ENCODE results near the gene HUWE1.

The HUWE1 gene

GRCh38 chrX:53622431-53622830 lies 64.1 kb downstream of the HUWE1 start:
- no peak for FAIRE-seq

GRCh38 chrX:53621418-53621986 lies 65.0 kb downstream of the HUWE1 start:
- DNase-seq (ENCODE audit: low spot score): no peak
- no peak for FAIRE-seq

More at GRCh38 chrX:53622431-53622830, 64.1 kb downstream of the HUWE1 start:
- no peak for DNase-seq (ENCODE audit: low spot score)

GRCh38 chrX:53616946-53617345 lies 69.6 kb downstream of the HUWE1 start:
- DNase-seq (ENCODE audit: low spot score) (no peak), FAIRE-seq (no peak)

- FAIRE-seq (no peak), DNase-seq (ENCODE audit: low spot score) (no peak)
Observed at GRCh38 chrX:53606456-53606855, 80.1 kb downstream of the HUWE1 start.

GRCh38 chrX:53605004-53605403 lies 81.5 kb downstream of the HUWE1 start:
- no peak for DNase-seq (ENCODE audit: low spot score)
- no peak for FAIRE-seq

DNA sequence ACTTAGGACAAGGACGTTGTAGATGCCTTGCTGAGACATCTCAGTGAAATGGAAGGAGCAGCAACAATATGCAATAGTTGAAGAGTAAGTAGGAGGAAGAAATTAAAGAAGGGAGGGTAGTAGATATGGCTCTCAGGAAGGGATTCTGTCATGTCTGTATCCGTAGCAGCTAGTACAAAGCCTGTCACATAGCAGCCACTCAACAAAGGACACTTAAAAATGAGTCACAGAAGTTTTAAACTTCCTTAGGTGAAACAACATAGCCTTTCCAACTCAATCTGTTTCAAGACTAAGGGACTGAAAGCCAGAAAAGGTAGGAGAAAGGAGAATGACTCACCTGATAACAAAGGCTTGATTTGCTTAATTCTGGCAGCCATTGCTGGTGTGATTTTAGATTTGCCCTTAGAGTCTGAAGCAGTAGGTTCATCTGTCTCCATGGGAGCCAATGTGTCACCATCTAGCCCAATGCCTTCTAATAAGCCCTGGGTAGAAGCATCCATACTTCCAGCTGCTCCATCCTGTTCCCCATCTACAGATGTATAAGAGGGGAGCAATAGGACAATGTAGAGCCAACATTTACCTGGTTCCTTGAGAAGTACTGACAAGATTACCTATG lies 86.6 kb downstream of the HUWE1 start:
- FAIRE-seq: no peak
- DNase-seq (ENCODE audit: low spot score): no peak

DNA sequence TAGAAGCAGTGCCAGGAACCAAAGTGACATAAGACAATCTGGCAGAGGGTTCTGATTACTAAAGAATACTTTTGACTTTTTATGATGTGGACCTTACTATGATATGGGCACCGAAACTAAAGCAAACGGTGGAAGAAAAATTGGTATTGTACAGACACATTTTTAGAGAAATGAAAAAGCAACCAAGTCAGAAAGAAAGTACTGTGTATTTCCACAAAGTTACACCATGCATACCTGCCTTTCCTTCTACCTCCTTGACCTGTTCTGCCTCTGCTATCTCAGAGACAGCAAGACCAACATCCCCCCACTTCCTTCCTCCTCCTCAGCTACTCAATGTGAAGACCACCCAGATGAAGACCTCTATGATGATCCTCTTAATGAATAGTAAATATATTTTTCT lies 88.3 kb downstream of the HUWE1 start:
- DNase-seq (ENCODE audit: low spot score) (no peak), FAIRE-seq (no peak)

DNA sequence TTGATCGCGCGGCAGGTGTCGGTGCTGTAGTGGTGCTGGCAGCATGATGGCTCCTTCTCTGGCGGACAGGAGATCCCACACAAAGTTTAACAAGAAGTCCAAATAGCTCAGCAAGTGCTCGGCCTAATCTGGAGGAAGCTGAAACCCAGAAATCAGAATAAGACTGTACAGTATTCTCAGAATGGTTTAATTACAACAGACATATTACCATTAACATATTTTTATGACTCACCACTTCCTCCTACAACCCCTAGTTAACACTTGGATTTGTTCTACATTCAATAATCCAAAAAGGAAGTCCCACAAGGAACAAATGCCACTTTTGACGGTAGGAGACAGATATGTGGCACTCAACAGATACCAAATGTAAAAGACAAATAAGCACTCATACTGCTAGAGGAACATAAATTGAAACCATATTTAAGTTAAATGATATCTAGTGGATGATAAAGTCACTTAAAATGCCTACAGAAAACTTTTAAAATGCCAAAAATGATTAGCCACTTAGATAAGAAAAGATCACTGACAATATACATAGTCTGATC lies 91.2 kb downstream of the HUWE1 start:
- FAIRE-seq (no peak), DNase-seq (ENCODE audit: low spot score) (no peak)

GRCh38 chrX:53594354-53594753 lies 92.2 kb downstream of the HUWE1 start:
- no peak for FAIRE-seq
- no peak for DNase-seq (ENCODE audit: low spot score)

GRCh38 chrX:53587795-53588420 lies 98.6 kb downstream of the HUWE1 start:
- DNase-seq (ENCODE audit: low spot score): no peak
- no peak for FAIRE-seq

- DNase-seq (ENCODE audit: low spot score) (no peak), FAIRE-seq (no peak)
Observed at GRCh38 chrX:53584891-53585290, 101.6 kb downstream of the HUWE1 start.

- FAIRE-seq: no peak
- DNase-seq (ENCODE audit: low spot score): no peak
Observed at GRCh38 chrX:53583571-53583970, 102.9 kb downstream of the HUWE1 start.

GRCh38 chrX:53580742-53581504 lies 105.6 kb downstream of the HUWE1 start:
- no peak for DNase-seq (ENCODE audit: low spot score)
- no peak for FAIRE-seq

GRCh38 chrX:53571494-53571893 lies 115.0 kb downstream of the HUWE1 start:
- FAIRE-seq: no peak
- no peak for DNase-seq (ENCODE audit: low spot score)

DNA sequence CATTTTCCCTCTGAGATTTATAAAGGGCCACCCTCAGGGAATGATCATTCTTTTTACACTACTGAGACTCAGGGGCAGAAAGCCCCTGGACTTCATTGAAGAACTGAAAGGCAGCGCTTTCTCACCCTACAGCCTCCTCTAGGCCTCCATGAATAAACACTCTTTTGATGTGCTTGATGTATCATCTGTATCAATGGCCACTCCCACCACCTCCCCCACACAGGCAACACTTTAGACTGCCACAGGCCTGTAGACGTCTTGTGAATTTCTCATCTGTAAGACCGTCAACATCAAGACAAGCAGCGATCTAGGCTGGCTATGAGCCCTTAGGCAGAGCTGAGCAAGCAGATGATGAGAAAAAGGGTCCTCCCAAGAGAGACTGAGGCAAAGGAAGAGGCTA lies 123.2 kb downstream of the HUWE1 start:
- DNase-seq (ENCODE audit: low spot score) (no peak), FAIRE-seq (no peak)

DNA sequence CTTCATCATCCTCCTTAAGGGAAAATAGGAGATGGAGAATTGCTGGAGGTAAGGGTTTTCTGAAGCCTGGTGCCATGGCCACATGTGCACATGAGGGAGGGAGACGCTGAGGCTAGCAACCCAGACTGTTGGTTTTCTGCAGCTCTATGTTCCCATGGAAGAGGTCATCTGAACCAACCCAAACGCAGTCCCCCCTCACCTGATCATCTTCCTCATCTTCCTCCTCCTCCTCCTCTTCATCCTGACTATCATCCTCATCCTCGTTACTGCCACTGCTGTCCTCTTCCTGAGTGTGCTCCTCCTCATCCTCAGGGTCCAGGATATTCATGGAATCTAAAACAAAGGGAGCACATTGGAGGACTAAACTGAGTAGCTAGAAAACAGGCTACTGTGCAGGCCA lies 124.6 kb downstream of the HUWE1 start:
- DNase-seq (ENCODE audit: low spot score): no peak
- FAIRE-seq: no peak

- no peak for DNase-seq (ENCODE audit: low spot score)
- no peak for FAIRE-seq
Observed at GRCh38 chrX:53558646-53559045, 127.9 kb downstream of the HUWE1 start.

- DNase-seq (ENCODE audit: low spot score) (no peak), FAIRE-seq (no peak)
Observed at GRCh38 chrX:53556868-53557267, 129.7 kb downstream of the HUWE1 start.

- no peak for FAIRE-seq
- DNase-seq (ENCODE audit: low spot score): no peak
Observed at GRCh38 chrX:53550756-53551463, 135.6 kb downstream of the HUWE1 start.

DNA sequence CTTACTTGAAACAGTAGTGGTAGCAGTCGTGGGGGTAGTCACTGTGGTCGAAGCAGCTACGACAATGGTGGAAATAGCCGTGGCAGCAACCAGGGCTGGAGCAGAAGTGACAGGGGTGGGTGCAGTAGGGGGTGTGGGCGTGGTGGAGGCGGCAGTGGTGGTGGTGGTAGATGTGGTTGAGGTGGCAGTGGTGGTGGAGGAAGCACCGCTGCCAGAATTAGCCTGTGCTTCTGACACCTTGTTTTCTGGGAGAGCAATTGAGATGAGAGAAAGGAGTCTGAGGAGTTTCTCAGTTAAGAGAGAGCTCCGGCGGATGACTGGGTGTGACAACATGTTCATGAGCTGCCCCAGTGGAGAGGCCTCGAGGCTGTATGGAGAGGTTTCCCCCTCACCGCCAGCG lies 138.9 kb downstream of the HUWE1 start:
- FAIRE-seq: no peak
- no peak for DNase-seq (ENCODE audit: low spot score)

DNA sequence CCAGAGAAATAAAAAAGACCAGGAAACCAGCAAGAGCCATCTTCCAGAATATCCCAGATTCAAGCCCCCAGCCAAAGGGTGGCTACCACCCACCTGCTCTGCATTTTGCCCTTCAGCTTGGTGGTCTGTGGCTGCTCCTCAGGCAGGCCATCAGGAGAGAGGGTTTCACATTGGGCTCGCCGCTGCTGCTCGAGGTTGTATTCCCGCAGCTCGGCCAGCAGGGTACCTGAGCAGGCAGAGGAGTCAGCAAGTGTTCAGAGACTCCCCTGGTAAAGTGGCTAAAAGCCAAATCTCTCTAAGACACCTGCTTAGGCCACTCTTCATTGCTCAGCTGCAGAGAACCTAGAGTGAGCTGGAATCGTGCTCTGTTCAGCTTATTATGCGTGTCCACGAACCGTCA lies 141.6 kb downstream of the HUWE1 start:
- no peak for FAIRE-seq
- DNase-seq (ENCODE audit: low spot score): no peak

Data from urothelium cell line (cell line).